Measurements from ENCODE around the gene SLC1A5. TPM values are rescaled to one million over a fixed set of nuclear protein-coding genes. Genes with fewer than 3 reads are reported as not detected.
"Not testable (repeated sequence)": the region's sequence is repeated elsewhere in the genome, so short reads cannot be mapped to it uniquely, and the experiment has no call there.

Gene SLC1A5
- total RNA-seq, 1 experiment from 2014 or later, result 239 TPM

GRCh38 chr19:46806656-46807055 is 18.3 kb upstream of the SLC1A5 start:
- ChIA-PET CTCF (interaction anchor here (1.5 kb wide), 1 partner anchor 22 kb away, joined by 3 read pairs; no protein-coding TSS in a partner anchor), POLR2A (no interaction called here)
- Mint-ChIP-seq H3K36me3 (no peaks in the 10 kb centered on the region), H3K4me1 (no peaks in the 10 kb centered on the region), H3K4me3 (no peak overlapping the region), H3K27me3 (ENCODE audit: low read depth) (no peaks in the 10 kb centered on the region), H3K27ac (no peak overlapping the region), H3K9me3 (no peaks in the 10 kb centered on the region)
- DNase-seq (ENCODE audit: low spot score), result no peak
- no peak for ATAC-seq
- TF ChIP-seq IRF2 (CRISPR knock-in tag; IDR thresholded peaks at IDR 0.05; ENCODE audit: borderline replicate concordance, low read depth) (no peak), ZNF263 (CRISPR knock-in tag; IDR thresholded peaks at IDR 0.05; ENCODE audit: low read depth) (no peak), TCF7 (CRISPR knock-in tag; IDR thresholded peaks at IDR 0.05; ENCODE audit: low read depth) (no peak), FOXK1 (CRISPR knock-in tag; IDR thresholded peaks at IDR 0.05) (no peak), RORB (CRISPR knock-in tag; IDR thresholded peaks at IDR 0.05) (no peak), JAZF1 (CRISPR knock-in tag; IDR thresholded peaks at IDR 0.05) (no peak), TEAD4 (CRISPR knock-in tag; IDR thresholded peaks at IDR 0.05) (no peak), PRRX2 (CRISPR knock-in tag; IDR thresholded peaks at IDR 0.05) (no peak)
- TF ChIP-seq, protein P1, sequence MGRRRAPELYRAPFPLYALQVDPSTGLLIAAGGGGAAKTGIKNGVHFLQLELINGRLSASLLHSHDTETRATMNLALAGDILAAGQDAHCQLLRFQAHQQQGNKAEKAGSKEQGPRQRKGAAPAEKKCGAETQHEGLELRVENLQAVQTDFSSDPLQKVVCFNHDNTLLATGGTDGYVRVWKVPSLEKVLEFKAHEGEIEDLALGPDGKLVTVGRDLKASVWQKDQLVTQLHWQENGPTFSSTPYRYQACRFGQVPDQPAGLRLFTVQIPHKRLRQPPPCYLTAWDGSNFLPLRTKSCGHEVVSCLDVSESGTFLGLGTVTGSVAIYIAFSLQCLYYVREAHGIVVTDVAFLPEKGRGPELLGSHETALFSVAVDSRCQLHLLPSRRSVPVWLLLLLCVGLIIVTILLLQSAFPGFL (CRISPR knock-in tag; IDR thresholded peaks at IDR 0.05; ENCODE audit: borderline replicate concordance), result no peak
- TF ChIP-seq, protein P2, sequence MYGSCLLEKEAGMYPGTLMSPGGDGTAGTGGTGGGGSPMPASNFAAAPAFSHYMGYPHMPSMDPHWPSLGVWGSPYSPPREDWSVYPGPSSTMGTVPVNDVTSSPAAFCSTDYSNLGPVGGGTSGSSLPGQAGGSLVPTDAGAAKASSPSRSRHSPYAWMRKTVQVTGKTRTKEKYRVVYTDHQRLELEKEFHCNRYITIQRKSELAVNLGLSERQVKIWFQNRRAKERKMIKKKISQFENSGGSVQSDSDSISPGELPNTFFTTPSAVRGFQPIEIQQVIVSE (CRISPR knock-in tag; IDR thresholded peaks at IDR 0.05; ENCODE audit: borderline replicate concordance), result no peak
- TF ChIP-seq, protein P3, sequence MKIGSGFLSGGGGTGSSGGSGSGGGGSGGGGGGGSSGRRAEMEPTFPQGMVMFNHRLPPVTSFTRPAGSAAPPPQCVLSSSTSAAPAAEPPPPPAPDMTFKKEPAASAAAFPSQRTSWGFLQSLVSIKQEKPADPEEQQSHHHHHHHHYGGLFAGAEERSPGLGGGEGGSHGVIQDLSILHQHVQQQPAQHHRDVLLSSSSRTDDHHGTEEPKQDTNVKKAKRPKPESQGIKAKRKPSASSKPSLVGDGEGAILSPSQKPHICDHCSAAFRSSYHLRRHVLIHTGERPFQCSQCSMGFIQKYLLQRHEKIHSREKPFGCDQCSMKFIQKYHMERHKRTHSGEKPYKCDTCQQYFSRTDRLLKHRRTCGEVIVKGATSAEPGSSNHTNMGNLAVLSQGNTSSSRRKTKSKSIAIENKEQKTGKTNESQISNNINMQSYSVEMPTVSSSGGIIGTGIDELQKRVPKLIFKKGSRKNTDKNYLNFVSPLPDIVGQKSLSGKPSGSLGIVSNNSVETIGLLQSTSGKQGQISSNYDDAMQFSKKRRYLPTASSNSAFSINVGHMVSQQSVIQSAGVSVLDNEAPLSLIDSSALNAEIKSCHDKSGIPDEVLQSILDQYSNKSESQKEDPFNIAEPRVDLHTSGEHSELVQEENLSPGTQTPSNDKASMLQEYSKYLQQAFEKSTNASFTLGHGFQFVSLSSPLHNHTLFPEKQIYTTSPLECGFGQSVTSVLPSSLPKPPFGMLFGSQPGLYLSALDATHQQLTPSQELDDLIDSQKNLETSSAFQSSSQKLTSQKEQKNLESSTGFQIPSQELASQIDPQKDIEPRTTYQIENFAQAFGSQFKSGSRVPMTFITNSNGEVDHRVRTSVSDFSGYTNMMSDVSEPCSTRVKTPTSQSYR (CRISPR knock-in tag; IDR thresholded peaks at IDR 0.05), result no peak
- TF ChIP-seq, protein P4, sequence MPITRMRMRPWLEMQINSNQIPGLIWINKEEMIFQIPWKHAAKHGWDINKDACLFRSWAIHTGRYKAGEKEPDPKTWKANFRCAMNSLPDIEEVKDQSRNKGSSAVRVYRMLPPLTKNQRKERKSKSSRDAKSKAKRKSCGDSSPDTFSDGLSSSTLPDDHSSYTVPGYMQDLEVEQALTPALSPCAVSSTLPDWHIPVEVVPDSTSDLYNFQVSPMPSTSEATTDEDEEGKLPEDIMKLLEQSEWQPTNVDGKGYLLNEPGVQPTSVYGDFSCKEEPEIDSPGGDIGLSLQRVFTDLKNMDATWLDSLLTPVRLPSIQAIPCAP (CRISPR knock-in tag; IDR thresholded peaks at IDR 0.05), result no peak
- TF ChIP-seq, protein P5, sequence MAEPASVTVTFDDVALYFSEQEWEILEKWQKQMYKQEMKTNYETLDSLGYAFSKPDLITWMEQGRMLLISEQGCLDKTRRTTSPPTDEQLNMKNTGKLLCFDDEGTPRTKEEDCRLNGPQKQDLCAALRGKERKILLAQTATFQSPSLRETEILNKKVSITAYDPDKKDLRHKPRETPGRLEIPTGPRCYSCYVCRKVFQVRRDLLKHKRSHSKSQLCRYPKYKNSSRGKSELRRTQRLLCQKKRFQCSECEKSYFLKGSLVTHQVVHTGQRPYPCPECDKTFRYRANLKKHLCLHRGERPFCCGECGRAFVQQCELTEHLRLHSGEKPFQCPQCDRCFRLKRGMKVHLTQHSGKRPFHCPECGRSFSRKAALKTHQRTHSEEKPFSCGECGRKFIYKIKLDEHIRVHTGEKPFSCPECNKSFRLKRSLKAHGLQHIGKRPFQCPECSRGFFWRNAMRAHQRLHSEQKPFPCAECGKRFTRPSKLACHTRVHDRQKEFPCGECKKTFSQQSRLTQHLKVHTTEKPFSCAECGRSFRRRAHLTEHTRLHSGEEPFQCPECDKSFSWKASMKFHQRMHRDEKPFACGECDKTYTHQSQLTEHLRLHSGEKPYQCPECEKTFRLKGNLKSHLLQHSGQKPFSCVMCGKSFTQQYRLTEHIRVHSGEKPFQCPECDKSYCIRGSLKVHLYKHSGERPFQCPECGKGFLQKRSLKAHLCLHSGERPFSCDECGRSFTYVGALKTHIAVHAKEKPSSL (CRISPR knock-in tag; conservative IDR thresholded peaks at IDR 0.05), result no peak

DNA sequence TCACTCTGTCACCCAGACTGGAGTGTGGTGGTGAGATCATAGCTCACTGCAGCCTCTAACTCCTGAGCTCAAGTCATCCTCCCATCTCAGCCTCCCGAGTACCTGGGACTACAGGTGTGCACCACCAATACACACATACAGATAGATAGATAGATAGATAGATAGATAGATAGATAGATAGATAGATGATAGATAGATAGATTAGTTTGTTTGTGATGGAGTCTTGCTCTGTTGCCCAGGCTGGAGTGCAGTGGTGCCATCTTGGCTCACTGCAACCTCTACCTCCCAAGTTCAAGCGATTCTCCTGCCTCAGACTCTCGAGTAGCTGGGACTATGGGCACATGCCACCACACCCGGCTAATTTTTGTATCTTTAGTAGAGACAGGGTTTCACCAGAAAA is 16.0 kb upstream of the SLC1A5 start:
- H3K4me1 Mint-ChIP-seq; H3K9me3 Mint-ChIP-seq; H3K36me3 Mint-ChIP-seq; ATAC-seq; DNase-seq (ENCODE audit: low spot score); H3K4me3 Mint-ChIP-seq; H3K27me3 Mint-ChIP-seq (ENCODE audit: low read depth); H3K27ac Mint-ChIP-seq: not testable (repeated sequence)
- POLR2A ChIA-PET, result interaction anchor here (1.0 kb wide), 1 partner anchor 22 kb away, joined by 3 read pairs; no protein-coding TSS in a partner anchor
- CTCF ChIA-PET, result interaction anchor here (1.1 kb wide), 1 partner anchor 38 kb away, joined by 4 read pairs; no protein-coding TSS in a partner anchor

- CTCF ChIA-PET, result interaction anchor here (1.6 kb wide), 1 partner anchor 49 kb away, joined by 3 read pairs; no protein-coding TSS in a partner anchor
- POLR2A ChIA-PET, result interaction anchor here (0.6 kb wide), 1 partner anchor 9 kb away, joined by 3 read pairs; no protein-coding TSS in a partner anchor
- TF ChIP-seq E2F1 (CRISPR knock-in tag; IDR thresholded peaks at IDR 0.05), result no peak
- no peak for TF ChIP-seq GABPB1 (CRISPR knock-in tag; IDR thresholded peaks at IDR 0.05)
- TF ChIP-seq KAT7 (CRISPR knock-in tag; IDR thresholded peaks at IDR 0.05; ENCODE audit: borderline replicate concordance), result no peak
Observed at GRCh38 chr19:46803555-46803954, 15.2 kb upstream of the SLC1A5 start.

More at GRCh38 chr19:46803555-46803954, 15.2 kb upstream of the SLC1A5 start:
- no peaks in the 10 kb centered on the region for H3K4me1 Mint-ChIP-seq
- H3K27ac Mint-ChIP-seq, result no peak overlapping the region
- no peaks in the 10 kb centered on the region for H3K36me3 Mint-ChIP-seq
- no peak overlapping the region for H3K4me3 Mint-ChIP-seq
- no peaks in the 10 kb centered on the region for H3K9me3 Mint-ChIP-seq
- no peak for DNase-seq (ENCODE audit: low spot score)
- ATAC-seq, result no peak
- no peaks in the 10 kb centered on the region for H3K27me3 Mint-ChIP-seq (ENCODE audit: low read depth)
